GM23338 (cell line): ENCODE measurements around the gene CCDC138. TPM values are rescaled to one million over a fixed set of nuclear protein-coding genes. Genes with fewer than 3 reads are reported as not detected.

Experiments used
- ATAC-seq: fragments of 200-7000 bp; cut with Tn5 transposase; 3 replicates; pipeline ENCODE4 v1.9.1; 2020
- DNase-seq: peaks from one replicate; pipeline ENCODE4 v3.0.0-alpha.2; 2015; ENCODE audit warnings: low spot score
- H2AFZ ChIP-seq: fragments of 200-600 bp; sonication (generic); 2 replicates; pipeline ENCODE4 v1.8.0; 2016; ENCODE audit warnings: antibody characterized with exemption, mild to moderate bottlenecking, moderate library complexity
- H3F3A ChIP-seq: fragments of 200-600 bp; sonication (generic); replicated peaks from 2 replicates; pipeline ENCODE4 v1.8.0; 2017; ENCODE audit warnings: antibody characterized with exemption, mixed run types, low read depth
- H3K27ac ChIP-seq: fragments of 200-600 bp; sonication (generic); 2 replicates; pipeline ENCODE4 v1.6.1; 2016; ENCODE audit warnings: low read depth
- H3K27me3 ChIP-seq: fragments of 200-600 bp; sonication (generic); 2 replicates; pipeline ENCODE4 v1.8.0; 2016; ENCODE audit warnings: mild to moderate bottlenecking, mixed run types, moderate library complexity; ENCODE audit not compliant: insufficient read depth
- H3K36me3 ChIP-seq: fragments of 200-600 bp; sonication (generic); 2 replicates; pipeline ENCODE4 v1.8.0; 2016; ENCODE audit warnings: mild to moderate bottlenecking; ENCODE audit not compliant: insufficient read depth
- H3K4me1 ChIP-seq: fragments of 200-600 bp; sonication (generic); 2 replicates; pipeline ENCODE4 v1.8.0; 2016; ENCODE audit warnings: mild to moderate bottlenecking, moderate library complexity; ENCODE audit not compliant: insufficient read depth
- H3K4me2 ChIP-seq: fragments of 200-600 bp; sonication (generic); 2 replicates; pipeline ENCODE4 v1.7.1; 2017; ENCODE audit warnings: mixed run types
- H3K4me3 ChIP-seq: fragments of 200-600 bp; sonication (generic); 2 replicates; pipeline ENCODE4 v1.6.1; 2016; ENCODE audit warnings: mixed run types
- H3K79me2 ChIP-seq: fragments of 200-600 bp; sonication (generic); replicated peaks from 2 replicates; pipeline ENCODE4 v1.8.0; 2017; ENCODE audit warnings: mild to moderate bottlenecking; ENCODE audit not compliant: insufficient read depth
- H3K9me2 ChIP-seq: fragments of 200-600 bp; sonication (generic); 2 replicates; pipeline ENCODE4 v1.8.0; 2017; ENCODE audit not compliant: insufficient read depth
- H4K20me1 ChIP-seq: fragments of 200-600 bp; sonication (generic); replicated peaks from 2 replicates; pipeline ENCODE4 v1.8.0; 2017; ENCODE audit warnings: mild to moderate bottlenecking; ENCODE audit not compliant: insufficient read depth
- H3K27ac Mint-ChIP-seq: 2 replicates; pipeline ENCODE4 v1.8.0; 2020; ENCODE audit warnings: inconsistent platforms, mild to moderate bottlenecking, moderate library complexity, mixed read lengths
- H3K27me3 Mint-ChIP-seq: 3 replicates; pipeline ENCODE4 v1.8.0; 2022; ENCODE audit warnings: low read depth, mild to moderate bottlenecking, moderate library complexity, mixed read lengths, inconsistent platforms; ENCODE audit not compliant: insufficient read depth, poor library complexity
- H3K36me3 Mint-ChIP-seq: 3 replicates; pipeline ENCODE4 v1.8.0; 2021; ENCODE audit warnings: low read depth, mild to moderate bottlenecking, inconsistent platforms, moderate library complexity, mixed read lengths
- H3K4me1 Mint-ChIP-seq: 3 replicates; pipeline ENCODE4 v1.8.0; 2020; ENCODE audit warnings: mild to moderate bottlenecking, inconsistent platforms, mixed read lengths
- H3K4me3 Mint-ChIP-seq: 3 replicates; pipeline ENCODE4 v1.8.0; 2021; ENCODE audit warnings: moderate library complexity, mild to moderate bottlenecking, inconsistent platforms, mixed read lengths
- H3K9me3 Mint-ChIP-seq: 3 replicates; pipeline ENCODE4 v1.8.0; 2020; ENCODE audit warnings: moderate library complexity, mild to moderate bottlenecking, inconsistent platforms, mixed read lengths
- CREB1 ChIP-seq: fragments of 250-450 bp; sonication (Bioruptor Pico); IDR thresholded peaks from 2 replicates; pipeline ENCODE4 v1.5.0; 2020; ENCODE audit warnings: low read depth, mild to moderate bottlenecking, moderate library complexity
- EZH2 ChIP-seq: fragments of 200-600 bp; sonication (generic); IDR thresholded peaks from one replicate; pipeline ENCODE4 v1.8.0; 2017; ENCODE audit warnings: antibody characterized with exemption, mild to moderate bottlenecking, low read depth; ENCODE audit not compliant: unreplicated experiment
- EZH2phosphoT487 ChIP-seq: fragments of 200-600 bp; sonication (generic); IDR thresholded peaks from one replicate; pipeline ENCODE4 v1.8.1; 2018; ENCODE audit warnings: antibody characterized with exemption; ENCODE audit not compliant: unreplicated experiment
- JUNB ChIP-seq: IDR thresholded peaks from one replicate; pipeline ENCODE4 v1.6.1; 2016; ENCODE audit warnings: antibody characterized with exemption; ENCODE audit not compliant: unreplicated experiment
- NANOG ChIP-seq: IDR thresholded peaks from 2 replicates; pipeline ENCODE4 v1.6.1; 2016; ENCODE audit warnings: antibody characterized with exemption, borderline replicate concordance
- POLR2AphosphoS5 ChIP-seq: IDR thresholded peaks from 2 replicates; pipeline ENCODE4 v1.6.1; 2016; ENCODE audit warnings: antibody characterized with exemption, low read depth
- REST ChIP-seq: IDR thresholded peaks from one replicate; pipeline ENCODE4 v1.6.1; 2018; ENCODE audit warnings: antibody characterized with exemption; ENCODE audit not compliant: unreplicated experiment
- STAT1 ChIP-seq: IDR thresholded peaks from one replicate; pipeline ENCODE4 v1.6.1; 2016; ENCODE audit warnings: antibody characterized with exemption; ENCODE audit not compliant: unreplicated experiment
- ZNF114 ChIP-seq: fragments of 250-450 bp; sonication (Bioruptor Pico); IDR thresholded peaks from 2 replicates; pipeline ENCODE4 v1.5.0; 2020; ENCODE audit warnings: mild to moderate bottlenecking, moderate library complexity
- ZNF331 ChIP-seq: fragments of 250-450 bp; sonication (Bioruptor Pico); IDR thresholded peaks from 2 replicates; pipeline ENCODE4 v1.5.0; 2020; ENCODE audit warnings: low read depth, mild to moderate bottlenecking, moderate library complexity
- polyA plus RNA-seq: library from polyadenylated mRNA; unstranded; fragments of >200 nt; fragmentation: Nextera tagmentation; extraction: Ambion mirVana; gene quantifications from 2 replicates; pipeline ENCODE4 v1.2.1, GENCODE V29; 2016
- total RNA-seq: library from RNA; depleted of rRNA; stranded (reverse); fragments of >200 nt; shearing (Covaris generic); gene quantifications from 2 replicates; pipeline ENCODE4 v1.2.3, GENCODE V29; 2014
- TF ChIP-seq, protein P1 (sequence below), 2 experiments: fragments of 200-600 bp in 1 of 2; sonication (generic) in 1 of 2; conservative IDR thresholded peaks; 2 replicates each; pipeline versions ENCODE4 v1.5.1 to v1.6.1; 2016 to 2017; ENCODE audit warnings: antibody characterized with exemption in 2 of 2, low read depth in 2 of 2, mild to moderate bottlenecking in 2 of 2, moderate library complexity in 1 of 2
- TF ChIP-seq, protein P2 (sequence below): fragments of 250-450 bp; sonication (Bioruptor Pico); IDR thresholded peaks from 2 replicates; pipeline ENCODE4 v1.5.0; 2020; ENCODE audit warnings: mild to moderate bottlenecking, moderate library complexity
- TF ChIP-seq, protein P3 (sequence below): IDR thresholded peaks from 2 replicates; pipeline ENCODE4 v1.6.1; 2016; ENCODE audit warnings: antibody characterized with exemption

The CCDC138 gene
- total and polyA plus RNA-seq, 2 experiments from 2014 or later, result 30.8 to 31.6 TPM

- peaks cover 3% of the 10 kb centered on the region; the same call in 1 of the 3 replicates for H3K9me3 Mint-ChIP-seq
- DNase-seq, result no peak
- Histone ChIP-seq H3K27ac (no peak overlapping the region), H3K4me3 (no peak overlapping the region), H3K79me2 (no peaks in the 10 kb centered on the region), H3K4me2 (no peak overlapping the region), H3K4me1 (no peaks in the 10 kb centered on the region), H3K36me3 (no peaks in the 10 kb centered on the region; the same call in 1 of the 2 replicates), H2AFZ (no peak overlapping the region), H3K9me2 (no peaks in the 10 kb centered on the region), H4K20me1 (no peaks in the 10 kb centered on the region), H3K27me3 (no peaks in the 10 kb centered on the region), H3F3A (no peaks in the 10 kb centered on the region)
- H3K36me3 Mint-ChIP-seq, result peaks cover 40% of the 10 kb centered on the region
- TF ChIP-seq, protein P1, sequence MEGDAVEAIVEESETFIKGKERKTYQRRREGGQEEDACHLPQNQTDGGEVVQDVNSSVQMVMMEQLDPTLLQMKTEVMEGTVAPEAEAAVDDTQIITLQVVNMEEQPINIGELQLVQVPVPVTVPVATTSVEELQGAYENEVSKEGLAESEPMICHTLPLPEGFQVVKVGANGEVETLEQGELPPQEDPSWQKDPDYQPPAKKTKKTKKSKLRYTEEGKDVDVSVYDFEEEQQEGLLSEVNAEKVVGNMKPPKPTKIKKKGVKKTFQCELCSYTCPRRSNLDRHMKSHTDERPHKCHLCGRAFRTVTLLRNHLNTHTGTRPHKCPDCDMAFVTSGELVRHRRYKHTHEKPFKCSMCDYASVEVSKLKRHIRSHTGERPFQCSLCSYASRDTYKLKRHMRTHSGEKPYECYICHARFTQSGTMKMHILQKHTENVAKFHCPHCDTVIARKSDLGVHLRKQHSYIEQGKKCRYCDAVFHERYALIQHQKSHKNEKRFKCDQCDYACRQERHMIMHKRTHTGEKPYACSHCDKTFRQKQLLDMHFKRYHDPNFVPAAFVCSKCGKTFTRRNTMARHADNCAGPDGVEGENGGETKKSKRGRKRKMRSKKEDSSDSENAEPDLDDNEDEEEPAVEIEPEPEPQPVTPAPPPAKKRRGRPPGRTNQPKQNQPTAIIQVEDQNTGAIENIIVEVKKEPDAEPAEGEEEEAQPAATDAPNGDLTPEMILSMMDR (conservative IDR thresholded peaks at IDR 0.05; ENCODE audit: low read depth in 2 of 2), result no peak
- no peak for TF ChIP-seq NANOG
- no peak for TF ChIP-seq ZNF114
- TF ChIP-seq POLR2AphosphoS5, result no peak
- no peak for TF ChIP-seq ZNF331 (CRISPR knock-in tag)
- TF ChIP-seq, protein P2, sequence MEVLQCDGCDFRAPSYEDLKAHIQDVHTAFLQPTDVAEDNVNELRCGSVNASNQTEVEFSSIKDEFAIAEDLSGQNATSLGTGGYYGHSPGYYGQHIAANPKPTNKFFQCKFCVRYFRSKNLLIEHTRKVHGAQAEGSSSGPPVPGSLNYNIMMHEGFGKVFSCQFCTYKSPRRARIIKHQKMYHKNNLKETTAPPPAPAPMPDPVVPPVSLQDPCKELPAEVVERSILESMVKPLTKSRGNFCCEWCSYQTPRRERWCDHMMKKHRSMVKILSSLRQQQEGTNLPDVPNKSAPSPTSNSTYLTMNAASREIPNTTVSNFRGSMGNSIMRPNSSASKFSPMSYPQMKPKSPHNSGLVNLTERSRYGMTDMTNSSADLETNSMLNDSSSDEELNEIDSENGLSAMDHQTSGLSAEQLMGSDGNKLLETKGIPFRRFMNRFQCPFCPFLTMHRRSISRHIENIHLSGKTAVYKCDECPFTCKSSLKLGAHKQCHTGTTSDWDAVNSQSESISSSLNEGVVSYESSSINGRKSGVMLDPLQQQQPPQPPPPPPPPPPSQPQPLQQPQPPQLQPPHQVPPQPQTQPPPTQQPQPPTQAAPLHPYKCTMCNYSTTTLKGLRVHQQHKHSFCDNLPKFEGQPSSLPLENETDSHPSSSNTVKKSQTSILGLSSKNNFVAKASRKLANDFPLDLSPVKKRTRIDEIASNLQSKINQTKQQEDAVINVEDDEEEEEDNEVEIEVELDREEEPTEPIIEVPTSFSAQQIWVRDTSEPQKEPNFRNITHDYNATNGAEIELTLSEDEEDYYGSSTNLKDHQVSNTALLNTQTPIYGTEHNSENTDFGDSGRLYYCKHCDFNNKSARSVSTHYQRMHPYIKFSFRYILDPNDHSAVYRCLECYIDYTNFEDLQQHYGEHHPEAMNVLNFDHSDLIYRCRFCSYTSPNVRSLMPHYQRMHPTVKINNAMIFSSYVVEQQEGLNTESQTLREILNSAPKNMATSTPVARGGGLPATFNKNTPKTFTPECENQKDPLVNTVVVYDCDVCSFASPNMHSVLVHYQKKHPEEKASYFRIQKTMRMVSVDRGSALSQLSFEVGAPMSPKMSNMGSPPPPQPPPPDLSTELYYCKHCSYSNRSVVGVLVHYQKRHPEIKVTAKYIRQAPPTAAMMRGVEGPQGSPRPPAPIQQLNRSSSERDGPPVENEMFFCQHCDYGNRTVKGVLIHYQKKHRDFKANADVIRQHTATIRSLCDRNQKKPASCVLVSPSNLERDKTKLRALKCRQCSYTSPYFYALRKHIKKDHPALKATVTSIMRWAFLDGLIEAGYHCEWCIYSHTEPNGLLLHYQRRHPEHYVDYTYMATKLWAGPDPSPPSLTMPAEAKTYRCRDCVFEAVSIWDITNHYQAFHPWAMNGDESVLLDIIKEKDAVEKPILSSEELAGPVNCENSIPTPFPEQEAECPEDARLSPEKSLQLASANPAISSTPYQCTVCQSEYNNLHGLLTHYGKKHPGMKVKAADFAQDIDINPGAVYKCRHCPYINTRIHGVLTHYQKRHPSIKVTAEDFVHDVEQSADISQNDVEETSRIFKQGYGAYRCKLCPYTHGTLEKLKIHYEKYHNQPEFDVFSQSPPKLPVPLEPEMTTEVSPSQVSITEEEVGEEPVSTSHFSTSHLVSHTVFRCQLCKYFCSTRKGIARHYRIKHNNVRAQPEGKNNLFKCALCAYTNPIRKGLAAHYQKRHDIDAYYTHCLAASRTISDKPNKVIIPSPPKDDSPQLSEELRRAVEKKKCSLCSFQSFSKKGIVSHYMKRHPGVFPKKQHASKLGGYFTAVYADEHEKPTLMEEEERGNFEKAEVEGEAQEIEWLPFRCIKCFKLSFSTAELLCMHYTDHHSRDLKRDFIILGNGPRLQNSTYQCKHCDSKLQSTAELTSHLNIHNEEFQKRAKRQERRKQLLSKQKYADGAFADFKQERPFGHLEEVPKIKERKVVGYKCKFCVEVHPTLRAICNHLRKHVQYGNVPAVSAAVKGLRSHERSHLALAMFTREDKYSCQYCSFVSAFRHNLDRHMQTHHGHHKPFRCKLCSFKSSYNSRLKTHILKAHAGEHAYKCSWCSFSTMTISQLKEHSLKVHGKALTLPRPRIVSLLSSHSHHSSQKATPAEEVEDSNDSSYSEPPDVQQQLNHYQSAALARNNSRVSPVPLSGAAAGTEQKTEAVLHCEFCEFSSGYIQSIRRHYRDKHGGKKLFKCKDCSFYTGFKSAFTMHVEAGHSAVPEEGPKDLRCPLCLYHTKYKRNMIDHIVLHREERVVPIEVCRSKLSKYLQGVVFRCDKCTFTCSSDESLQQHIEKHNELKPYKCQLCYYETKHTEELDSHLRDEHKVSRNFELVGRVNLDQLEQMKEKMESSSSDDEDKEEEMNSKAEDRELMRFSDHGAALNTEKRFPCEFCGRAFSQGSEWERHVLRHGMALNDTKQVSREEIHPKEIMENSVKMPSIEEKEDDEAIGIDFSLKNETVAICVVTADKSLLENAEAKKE (CRISPR knock-in tag), result no peak
- no peak for TF ChIP-seq EZH2
- TF ChIP-seq STAT1, result no peak
- no peak for TF ChIP-seq REST
- TF ChIP-seq, protein P3, sequence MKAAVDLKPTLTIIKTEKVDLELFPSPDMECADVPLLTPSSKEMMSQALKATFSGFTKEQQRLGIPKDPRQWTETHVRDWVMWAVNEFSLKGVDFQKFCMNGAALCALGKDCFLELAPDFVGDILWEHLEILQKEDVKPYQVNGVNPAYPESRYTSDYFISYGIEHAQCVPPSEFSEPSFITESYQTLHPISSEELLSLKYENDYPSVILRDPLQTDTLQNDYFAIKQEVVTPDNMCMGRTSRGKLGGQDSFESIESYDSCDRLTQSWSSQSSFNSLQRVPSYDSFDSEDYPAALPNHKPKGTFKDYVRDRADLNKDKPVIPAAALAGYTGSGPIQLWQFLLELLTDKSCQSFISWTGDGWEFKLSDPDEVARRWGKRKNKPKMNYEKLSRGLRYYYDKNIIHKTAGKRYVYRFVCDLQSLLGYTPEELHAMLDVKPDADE, result no peak
- TF ChIP-seq CREB1, result no peak
- no peak for TF ChIP-seq JUNB
- no peak for TF ChIP-seq EZH2phosphoT487
- no peak for ATAC-seq
- no peaks in the 10 kb centered on the region for H3K27me3 Mint-ChIP-seq
- H3K4me1 Mint-ChIP-seq, result no peaks in the 10 kb centered on the region
- no peak overlapping the region for H3K4me3 Mint-ChIP-seq
- H3K27ac Mint-ChIP-seq, result no peak overlapping the region
Measured at GRCh38 chr2:108845923-108846322, 59.4 kb downstream of the CCDC138 start.
